Breast epithelium (tissue), 3 donors: ENCODE data around the gene RXFP4.

ENCODE experiments used
- CTCF ChIP-seq, 3 donors: fragments of 450-650 bp; IDR thresholded peaks; one replicate each; pipeline ENCODE4 v1.5.1; 2016 to 2017; ENCODE audit warnings: antibody characterized with exemption in 3 of 3, mild to moderate bottlenecking in 3 of 3, moderate library complexity in 3 of 3
- POLR2A ChIP-seq: fragments of 450-650 bp; IDR thresholded peaks from one replicate; pipeline ENCODE4 v1.6.1; 2016; ENCODE audit warnings: antibody characterized with exemption, mild to moderate bottlenecking, moderate library complexity

DNA sequence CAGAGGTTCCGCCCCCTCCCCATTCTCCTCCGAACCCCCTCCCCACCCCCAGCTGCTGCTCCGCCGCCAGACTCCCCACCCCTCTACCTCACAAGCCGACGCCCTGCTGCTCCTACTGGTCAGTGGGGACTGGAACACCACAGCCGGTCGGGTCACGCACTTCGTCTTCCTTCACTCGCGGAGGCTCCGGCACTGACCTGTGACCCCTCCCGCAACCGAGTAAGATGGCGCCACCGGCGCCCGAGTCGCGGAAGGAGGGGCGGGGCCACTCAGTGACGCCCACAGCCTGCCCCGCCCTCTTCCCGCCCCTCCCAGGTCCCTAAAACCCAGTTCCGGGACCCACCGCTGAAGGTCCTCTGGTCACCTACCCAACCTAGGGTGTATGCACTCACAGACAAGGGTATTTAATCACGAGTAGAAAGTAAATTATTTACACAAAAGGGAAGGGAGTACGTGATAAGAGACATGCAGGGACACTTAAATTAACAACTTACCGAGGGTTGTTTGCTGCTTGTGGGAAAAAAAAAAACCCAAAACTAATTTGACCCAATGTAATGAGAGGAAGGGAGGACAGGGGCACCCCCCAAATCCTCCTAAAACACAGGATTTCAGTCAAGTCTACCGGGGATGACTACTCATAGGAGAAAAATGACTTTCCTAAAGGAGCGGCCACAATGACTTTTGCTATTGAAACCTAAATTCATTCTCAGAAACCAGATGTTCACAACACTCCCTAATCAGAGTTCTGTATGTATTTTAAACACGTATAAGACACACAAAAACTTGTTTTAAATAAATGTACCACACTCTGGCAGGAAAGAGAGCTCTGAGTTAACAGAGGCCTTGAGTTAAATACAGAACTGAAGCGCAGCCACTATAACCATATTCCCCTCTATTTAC, 30.0 kb upstream of the RXFP4 start, which contains the start of gene RIT1:
- peak in 1 of 3 donors; percentile 39 for TF ChIP-seq CTCF (IDR thresholded peaks at IDR 0.05)
- no peak for TF ChIP-seq POLR2A
